ENCODE results near the gene DIAPH2. TPM values are rescaled to one million over a fixed set of nuclear protein-coding genes. Genes with fewer than 3 reads are reported as not detected.

DIAPH2 gene
- total and polyA plus RNA-seq, 2 donors (not counting 1 experiment from before 2014, with no cell fraction given), result 4.2 to 32.4 TPM

DNA sequence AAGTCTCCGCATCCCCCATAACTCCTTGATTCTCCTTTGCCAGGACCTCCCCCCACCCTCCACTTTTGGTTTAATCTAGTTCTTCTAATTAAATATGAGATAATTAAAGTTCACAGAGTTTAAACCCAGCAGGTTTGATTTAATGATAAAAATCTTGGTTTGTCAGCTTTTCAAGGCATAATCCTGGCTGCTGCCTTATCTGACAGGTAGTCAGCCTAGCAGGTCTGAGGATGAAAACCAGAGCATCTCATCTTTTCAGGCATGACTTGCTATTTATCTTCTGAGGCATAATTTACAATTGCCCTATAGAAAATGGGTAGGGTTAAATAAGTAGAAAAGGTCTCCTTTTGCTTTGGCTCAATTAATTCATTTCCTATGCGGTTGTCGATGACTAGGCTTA lies 790.3 kb downstream of the DIAPH2 start:
- ATAC-seq (ENCODE audit: low read depth), result no peak
- WGBS (ENCODE audit: insufficient coverage), result no CpG with 5 or more reads among the region's 3 CpGs
- no peak overlapping the region for H3K4me3 Mint-ChIP-seq

GRCh38 chrX:97479106-97479890 lies 794.7 kb downstream of the DIAPH2 start:
- H3K4me2 ChIP-seq (replicated peaks; ENCODE audit: low read depth, low read length, poor library complexity, severe bottlenecking), result no peak overlapping the region
- no peak overlapping the region for H2AFZ ChIP-seq (ENCODE audit: insufficient read depth, low read depth, low read length, poor library complexity, severe bottlenecking)
- DNase-seq (no peak), ATAC-seq (ENCODE audit: low read depth) (no peak)
- ChIA-PET CTCF (no interaction called here), POLR2A (no interaction called here)
- Mint-ChIP-seq H3K27me3 (no peaks in the 10 kb centered on the region), H3K27ac (no peak overlapping the region), H3K4me3 (no peak overlapping the region), H3K9me3 (ENCODE audit: insufficient read depth) (no peaks in the 10 kb centered on the region), H3K4me1 (no peaks in the 10 kb centered on the region)
- no peaks in the 10 kb centered on the region for H3K36me3 ChIP-seq (replicated peaks in 1 of 2; ENCODE audit: control extremely low read depth in 1 of 2, control insufficient read depth in 1 of 2, extremely low read depth in 1 of 2, insufficient read depth in 2 of 2, low read length in 1 of 2)
- H4K20me1 ChIP-seq (ENCODE audit: control insufficient read depth, insufficient read depth, low read length, poor library complexity, severe bottlenecking), result no peaks in the 10 kb centered on the region
- no peak overlapping the region for H3K4me3 ChIP-seq (ENCODE audit: control extremely low read depth in 1 of 5, extremely low read depth in 1 of 5, insufficient read depth in 1 of 5, low read depth in 2 of 5, low read length in 4 of 5)
- H3K4me1 ChIP-seq (ENCODE audit: control insufficient read depth in 2 of 2, insufficient read depth in 2 of 2, low read length in 2 of 2), result no peaks in the 10 kb centered on the region
- H3K9me3 ChIP-seq (ENCODE audit: control extremely low read depth in 1 of 3, control insufficient read depth in 2 of 3, insufficient read depth in 1 of 3, low read length in 2 of 3), result no peaks in the 10 kb centered on the region
- TF ChIP-seq EZH2 (IDR thresholded peaks at IDR 0.05; ENCODE audit: borderline replicate concordance, insufficient read depth, low read depth, low read length, poor library complexity, severe bottlenecking), result no peak
- TF ChIP-seq, protein P1, sequence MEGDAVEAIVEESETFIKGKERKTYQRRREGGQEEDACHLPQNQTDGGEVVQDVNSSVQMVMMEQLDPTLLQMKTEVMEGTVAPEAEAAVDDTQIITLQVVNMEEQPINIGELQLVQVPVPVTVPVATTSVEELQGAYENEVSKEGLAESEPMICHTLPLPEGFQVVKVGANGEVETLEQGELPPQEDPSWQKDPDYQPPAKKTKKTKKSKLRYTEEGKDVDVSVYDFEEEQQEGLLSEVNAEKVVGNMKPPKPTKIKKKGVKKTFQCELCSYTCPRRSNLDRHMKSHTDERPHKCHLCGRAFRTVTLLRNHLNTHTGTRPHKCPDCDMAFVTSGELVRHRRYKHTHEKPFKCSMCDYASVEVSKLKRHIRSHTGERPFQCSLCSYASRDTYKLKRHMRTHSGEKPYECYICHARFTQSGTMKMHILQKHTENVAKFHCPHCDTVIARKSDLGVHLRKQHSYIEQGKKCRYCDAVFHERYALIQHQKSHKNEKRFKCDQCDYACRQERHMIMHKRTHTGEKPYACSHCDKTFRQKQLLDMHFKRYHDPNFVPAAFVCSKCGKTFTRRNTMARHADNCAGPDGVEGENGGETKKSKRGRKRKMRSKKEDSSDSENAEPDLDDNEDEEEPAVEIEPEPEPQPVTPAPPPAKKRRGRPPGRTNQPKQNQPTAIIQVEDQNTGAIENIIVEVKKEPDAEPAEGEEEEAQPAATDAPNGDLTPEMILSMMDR (IDR thresholded peaks at IDR 0.05), result no peak
- no peak overlapping the region for H3K9ac ChIP-seq (ENCODE audit: low read length)
- no peak overlapping the region for H3K27ac ChIP-seq (ENCODE audit: low read length in 2 of 2)
- H3K27me3 ChIP-seq (replicated peaks in 1 of 4; ENCODE audit: control extremely low read depth in 1 of 4, control insufficient read depth in 3 of 4, insufficient read depth in 4 of 4, low read length in 3 of 4), result no peaks in the 10 kb centered on the region
- intact Hi-C loops (cut with micrococcal nuclease), result no loop called here
- WGBS (ENCODE audit: insufficient coverage), result 100% methylated on average over 1 of the region's 3 CpGs
- H3K79me2 ChIP-seq (ENCODE audit: control insufficient read depth, insufficient read depth, low read length), result no peaks in the 10 kb centered on the region

More for the DNA sequence above, 790.3 kb downstream of the DIAPH2 start:
- no peaks in the 10 kb centered on the region for H3K4me1 Mint-ChIP-seq
- Histone ChIP-seq H3K9me3 (ENCODE audit: control extremely low read depth in 1 of 3, control insufficient read depth in 2 of 3, insufficient read depth in 1 of 3, low read length in 2 of 3) (no peaks in the 10 kb centered on the region), H3K4me3 (ENCODE audit: control extremely low read depth in 1 of 5, extremely low read depth in 1 of 5, insufficient read depth in 1 of 5, low read depth in 2 of 5, low read length in 4 of 5) (no peak overlapping the region), H4K20me1 (ENCODE audit: control insufficient read depth, insufficient read depth, low read length, poor library complexity, severe bottlenecking) (no peaks in the 10 kb centered on the region), H3K36me3 (replicated peaks in 1 of 2; ENCODE audit: control extremely low read depth in 1 of 2, control insufficient read depth in 1 of 2, extremely low read depth in 1 of 2, insufficient read depth in 2 of 2, low read length in 1 of 2) (no peaks in the 10 kb centered on the region), H3K27ac (ENCODE audit: low read length in 2 of 2) (no peak overlapping the region), H3K9ac (ENCODE audit: low read length) (no peak overlapping the region), H2AFZ (ENCODE audit: insufficient read depth, low read depth, low read length, poor library complexity, severe bottlenecking) (no peak overlapping the region), H3K79me2 (ENCODE audit: control insufficient read depth, insufficient read depth, low read length) (no peaks in the 10 kb centered on the region), H3K27me3 (replicated peaks in 1 of 4; ENCODE audit: control extremely low read depth in 1 of 4, control insufficient read depth in 3 of 4, insufficient read depth in 4 of 4, low read length in 3 of 4) (no peaks in the 10 kb centered on the region), H3K4me1 (ENCODE audit: control insufficient read depth in 2 of 2, insufficient read depth in 2 of 2, low read length in 2 of 2) (no peaks in the 10 kb centered on the region), H3K4me2 (replicated peaks; ENCODE audit: low read depth, low read length, poor library complexity, severe bottlenecking) (no peak overlapping the region)
- H3K9me3 Mint-ChIP-seq (ENCODE audit: insufficient read depth), result no peaks in the 10 kb centered on the region
- intact Hi-C loops (cut with micrococcal nuclease), result no loop called here
- no peak for DNase-seq
- TF ChIP-seq, protein P1 (IDR thresholded peaks at IDR 0.05), result no peak
- no peak for TF ChIP-seq EZH2 (IDR thresholded peaks at IDR 0.05; ENCODE audit: borderline replicate concordance, insufficient read depth, low read depth, low read length, poor library complexity, severe bottlenecking)
- POLR2A ChIA-PET, result no interaction called here
- CTCF ChIA-PET, result no interaction called here
- H3K27me3 Mint-ChIP-seq, result no peaks in the 10 kb centered on the region
- no peak overlapping the region for H3K27ac Mint-ChIP-seq

All from B cell (primary cell).